HEK293 (cell line): ENCODE data around the gene TAOK3.

Experiments used
- CTCF ChIA-PET: fragments of 350-600 bp; formaldehyde crosslinking; extraction: SDS; loops from one replicate; lab custom pipeline; 2021; ENCODE audit warnings: antibody characterized with exemption; lab: Yijun Ruan, JAX
- POLR2A ChIA-PET: fragments of 300-600 bp; formaldehyde crosslinking; extraction: SDS; loops from one replicate; lab custom pipeline; 2020; ENCODE audit warnings: antibody characterized with exemption, inconsistent platforms; lab: Yijun Ruan, JAX
- H3K27ac ChIP-seq: fragments of 200-500 bp; sonication (Bioruptor generic); 2 replicates; pipeline ENCODE4 v1.5.1; 2014; ENCODE audit warnings: low read depth, low read length, control low read depth, inconsistent platforms; ENCODE audit errors: extremely low read depth
- H3K36me3 ChIP-seq, 2 experiments: fragments of 200-500 bp in 1 of 2; sonication (Bioruptor generic) in 1 of 2; 1 replicate in 1 of 2; 2 replicates in 1 of 2; pipeline ENCODE4 v1.5.1; 2014 to 2017; ENCODE audit warnings: inconsistent platforms in 2 of 2, low read length in 2 of 2; ENCODE audit not compliant: control insufficient read depth in 2 of 2, insufficient read depth in 1 of 2
- H3K4me1 ChIP-seq: fragments of 200-500 bp; sonication (Bioruptor generic); 2 replicates; pipeline ENCODE4 v1.5.1; 2014; ENCODE audit warnings: mild to moderate bottlenecking, low read length, inconsistent platforms; ENCODE audit not compliant: control insufficient read depth, insufficient read depth
- H3K4me3 ChIP-seq: 2 replicates; pipeline ENCODE4 v1.5.1; 2011; ENCODE audit warnings: low read depth, mild to moderate bottlenecking, control low read depth, low read length, moderate library complexity
- H3K9me3 ChIP-seq: fragments of 200-500 bp; sonication (Bioruptor generic); 2 replicates; pipeline ENCODE4 v1.5.1; 2014; ENCODE audit warnings: low read depth, low read length, inconsistent platforms; ENCODE audit not compliant: control insufficient read depth, insufficient read depth
- HOXA7 ChIP-seq: sonication (generic); formaldehyde crosslinking; IDR thresholded peaks from 2 replicates; pipeline ENCODE4 v1.8.1; 2022; ENCODE audit warnings: missing genetic modification reagents, borderline replicate concordance
- HOXD13 ChIP-seq: sonication (generic); formaldehyde crosslinking; IDR thresholded peaks from 2 replicates; pipeline ENCODE4 v1.8.0; 2022; ENCODE audit warnings: missing genetic modification reagents, borderline replicate concordance
- IKZF3 ChIP-seq: fragments of 450-650 bp; IDR thresholded peaks from 2 replicates; pipeline ENCODE4 v1.5.0; 2018; ENCODE audit warnings: missing biosample characterization, mild to moderate bottlenecking, missing genetic modification characterization, moderate library complexity
- KLF7 ChIP-seq: fragments of 450-650 bp; formaldehyde crosslinking; IDR thresholded peaks from 2 replicates; pipeline ENCODE4 v1.5.1; 2016; ENCODE audit warnings: missing biosample characterization, missing genetic modification characterization, borderline replicate concordance
- PRDM6 ChIP-seq: fragments of 450-650 bp; formaldehyde crosslinking; IDR thresholded peaks from 2 replicates; pipeline ENCODE4 v1.5.1; 2017; ENCODE audit warnings: missing biosample characterization, missing genetic modification characterization
- YY2 ChIP-seq: fragments of 450-650 bp; formaldehyde crosslinking; IDR thresholded peaks from 2 replicates; pipeline ENCODE4 v1.5.1; 2016; ENCODE audit warnings: missing biosample characterization, missing genetic modification characterization
- ZFHX2 ChIP-seq: fragments of 450-650 bp; formaldehyde crosslinking; conservative IDR thresholded peaks from 2 replicates; pipeline ENCODE4 v1.5.1; 2016; ENCODE audit warnings: missing biosample characterization, missing genetic modification characterization
- ZFP3 ChIP-seq: fragments of 450-650 bp; formaldehyde crosslinking; IDR thresholded peaks from 2 replicates; pipeline ENCODE4 v1.5.1; 2016; ENCODE audit warnings: low read depth, missing biosample characterization, missing genetic modification characterization
- ZNF10 ChIP-seq: fragments of 450-650 bp; formaldehyde crosslinking; IDR thresholded peaks from 2 replicates; pipeline ENCODE4 v1.5.1; 2017; ENCODE audit warnings: missing biosample characterization, missing genetic modification characterization
- ZNF138 ChIP-seq: fragments of 450-650 bp; formaldehyde crosslinking; IDR thresholded peaks from 2 replicates; pipeline ENCODE4 v1.5.1; 2016; ENCODE audit warnings: missing biosample characterization, missing genetic modification characterization, borderline replicate concordance
- ZNF202 ChIP-seq: fragments of 450-650 bp; formaldehyde crosslinking; IDR thresholded peaks from 2 replicates; pipeline ENCODE4 v1.5.1; 2016; ENCODE audit warnings: missing biosample characterization, missing genetic modification characterization, borderline replicate concordance
- ZNF23 ChIP-seq: fragments of 450-650 bp; formaldehyde crosslinking; IDR thresholded peaks from 2 replicates; pipeline ENCODE4 v1.5.1; 2016; ENCODE audit warnings: missing biosample characterization, missing genetic modification characterization, borderline replicate concordance
- ZNF335 ChIP-seq: fragments of 450-650 bp; formaldehyde crosslinking; conservative IDR thresholded peaks from 2 replicates; pipeline ENCODE4 v1.5.1; 2016; ENCODE audit warnings: missing biosample characterization, missing genetic modification characterization
- ZNF488 ChIP-seq: fragments of 450-650 bp; formaldehyde crosslinking; IDR thresholded peaks from 2 replicates; pipeline ENCODE4 v1.5.1; 2016; ENCODE audit warnings: missing biosample characterization, missing genetic modification characterization
- ZNF521 ChIP-seq: fragments of 450-650 bp; formaldehyde crosslinking; IDR thresholded peaks from 2 replicates; pipeline ENCODE4 v1.5.1; 2017; ENCODE audit warnings: missing biosample characterization, mild to moderate bottlenecking, missing genetic modification characterization
- ZNF544 ChIP-seq: fragments of 450-650 bp; formaldehyde crosslinking; IDR thresholded peaks from 2 replicates; pipeline ENCODE4 v1.5.0; 2017; ENCODE audit warnings: missing biosample characterization, missing genetic modification characterization
- ZNF596 ChIP-seq: fragments of 450-650 bp; IDR thresholded peaks from 2 replicates; pipeline ENCODE4 v1.5.0; 2018; ENCODE audit warnings: missing biosample characterization, mild to moderate bottlenecking, missing genetic modification characterization, moderate library complexity
- ZNF623 ChIP-seq: fragments of 450-650 bp; formaldehyde crosslinking; IDR thresholded peaks from 2 replicates; pipeline ENCODE4 v1.5.1; 2016; ENCODE audit warnings: missing biosample characterization, missing genetic modification characterization
- ZNF639 ChIP-seq: fragments of 450-650 bp; formaldehyde crosslinking; IDR thresholded peaks from 2 replicates; pipeline ENCODE4 v1.5.1; 2016; ENCODE audit warnings: missing biosample characterization, missing genetic modification characterization

The TAOK3 gene

GRCh38 chr12:118398940-118399339, 26.2 kb upstream of the TAOK3 start:
- POLR2A ChIA-PET: no interaction called here
- H3K27ac ChIP-seq: no peak overlapping the region
- CTCF ChIA-PET: no interaction called here
- H3K9me3 ChIP-seq: no peaks in the 10 kb centered on the region
- no peak overlapping the region for H3K4me3 ChIP-seq
- H3K36me3 ChIP-seq: peaks cover 40 to 95% of the 10 kb centered on the region in 2 experiments
- no peaks in the 10 kb centered on the region for H3K4me1 ChIP-seq
- TF ChIP-seq ZNF23 (tag by site-specific recombination): no peak
- no peak for TF ChIP-seq ZNF10 (tag by site-specific recombination)
- TF ChIP-seq ZFHX2 (tag by site-specific recombination): no peak
- no peak for TF ChIP-seq IKZF3 (tag by site-specific recombination)
- no peak for TF ChIP-seq ZNF138 (tag by site-specific recombination)
- no peak for TF ChIP-seq ZNF335
- no peak for TF ChIP-seq ZNF521 (tag by site-specific recombination)
- no peak for TF ChIP-seq HOXD13 (CRISPR knock-in tag)
- TF ChIP-seq YY2 (tag by site-specific recombination): no peak
- TF ChIP-seq ZNF488 (tag by site-specific recombination): no peak

GRCh38 chr12:118398524-118398923, 25.8 kb upstream of the TAOK3 start:
- H3K9me3 ChIP-seq: no peaks in the 10 kb centered on the region
- H3K4me1 ChIP-seq: no peaks in the 10 kb centered on the region
- no peak overlapping the region for H3K27ac ChIP-seq
- ChIA-PET POLR2A (no interaction called here), CTCF (no interaction called here)
- TF ChIP-seq ZNF544 (tag by site-specific recombination) (no peak), KLF7 (no peak)
- peaks cover 40 to 93% of the 10 kb centered on the region in 2 experiments for H3K36me3 ChIP-seq
- no peak overlapping the region for H3K4me3 ChIP-seq

GRCh38 chr12:118397708-118398440, 25.2 kb upstream of the TAOK3 start:
- no peaks in the 10 kb centered on the region for H3K9me3 ChIP-seq
- no peak for TF ChIP-seq PRDM6
- TF ChIP-seq ZNF639 (tag by site-specific recombination): no peak
- no peak for TF ChIP-seq ZNF623
- TF ChIP-seq ZNF596 (tag by site-specific recombination): no peak
- no peak for TF ChIP-seq ZFP3
- no peak for TF ChIP-seq HOXA7 (CRISPR knock-in tag)
- no peak for TF ChIP-seq ZNF202 (tag by site-specific recombination)
- peaks cover 40 to 92% of the 10 kb centered on the region in 2 experiments for H3K36me3 ChIP-seq
- H3K4me3 ChIP-seq: no peak overlapping the region
- no peak overlapping the region for H3K27ac ChIP-seq
- POLR2A ChIA-PET: no interaction called here
- no peaks in the 10 kb centered on the region for H3K4me1 ChIP-seq
- CTCF ChIA-PET: interaction anchor here (1.1 to 2.2 kb wide), 2 partner anchors 7 to 22 kb away, joined by 3 to 8 read pairs; partner anchors contain the start of gene SUDS3
